ENCODE measurements around the gene SUN1.
"Not testable (repeated sequence)": the region's sequence is repeated elsewhere in the genome, so short reads cannot be mapped to it uniquely, and the experiment has no call there.

The SUN1 gene

GRCh38 chr7:900331-901040 lies 68.2 kb downstream of the SUN1 start:
- no peaks in the 10 kb centered on the region for H3K9me3 ChIP-seq (ENCODE audit: low read length)
- no peak overlapping the region for H2AFZ ChIP-seq (ENCODE audit: low read depth, low read length)
- H3K4me3 ChIP-seq (ENCODE audit: low read length), result no peak overlapping the region
- no peaks in the 10 kb centered on the region for H3K4me1 ChIP-seq (ENCODE audit: insufficient read depth, low read length)
- peaks cover 20% of the 10 kb centered on the region for H3K36me3 ChIP-seq (ENCODE audit: insufficient read depth, low read length)
- H3K27me3 ChIP-seq (ENCODE audit: insufficient read depth, low read length), result peaks cover 4% of the 10 kb centered on the region

- Histone ChIP-seq H3K27me3 (ENCODE audit: insufficient read depth, low read length) (peaks cover 4% of the 10 kb centered on the region), H3K36me3 (ENCODE audit: insufficient read depth, low read length) (peaks cover 15% of the 10 kb centered on the region), H2AFZ (ENCODE audit: low read depth, low read length) (no peak overlapping the region), H3K4me3 (ENCODE audit: low read length) (no peak overlapping the region), H3K9me3 (ENCODE audit: low read length) (no peaks in the 10 kb centered on the region), H3K4me1 (ENCODE audit: insufficient read depth, low read length) (no peaks in the 10 kb centered on the region)
Measured at GRCh38 chr7:901041-901387, 68.7 kb downstream of the SUN1 start.

GRCh38 chr7:901388-902154 lies 69.3 kb downstream of the SUN1 start:
- H3K27me3 ChIP-seq (ENCODE audit: insufficient read depth, low read length), result peaks cover 4% of the 10 kb centered on the region
- H3K36me3 ChIP-seq (ENCODE audit: insufficient read depth, low read length), result peaks cover 10% of the 10 kb centered on the region
- no peak overlapping the region for H2AFZ ChIP-seq (ENCODE audit: low read depth, low read length)
- no peaks in the 10 kb centered on the region for H3K4me1 ChIP-seq (ENCODE audit: insufficient read depth, low read length)
- no peaks in the 10 kb centered on the region for H3K9me3 ChIP-seq (ENCODE audit: low read length)
- H3K4me3 ChIP-seq (ENCODE audit: low read length), result no peak overlapping the region

- H2AFZ ChIP-seq (ENCODE audit: low read depth, low read length), result no peak overlapping the region
- H3K36me3 ChIP-seq (ENCODE audit: insufficient read depth, low read length), result peaks cover 3% of the 10 kb centered on the region
- H3K4me1 ChIP-seq (ENCODE audit: insufficient read depth, low read length), result no peaks in the 10 kb centered on the region
- H3K9me3 ChIP-seq (ENCODE audit: low read length), result no peaks in the 10 kb centered on the region
- no peak overlapping the region for H3K4me3 ChIP-seq (ENCODE audit: low read length)
- H3K27me3 ChIP-seq (ENCODE audit: insufficient read depth, low read length), result peaks cover 4% of the 10 kb centered on the region
Measured at GRCh38 chr7:902996-903395, 70.7 kb downstream of the SUN1 start.

GRCh38 chr7:903921-904755 lies 71.9 kb downstream of the SUN1 start:
- Histone ChIP-seq H3K36me3 (ENCODE audit: insufficient read depth, low read length) (no peaks in the 10 kb centered on the region), H2AFZ (ENCODE audit: low read depth, low read length) (no peak overlapping the region), H3K4me3 (ENCODE audit: low read length) (no peak overlapping the region), H3K9me3 (ENCODE audit: low read length) (no peaks in the 10 kb centered on the region), H3K27me3 (ENCODE audit: insufficient read depth, low read length) (peaks cover 8% of the 10 kb centered on the region), H3K4me1 (ENCODE audit: insufficient read depth, low read length) (no peaks in the 10 kb centered on the region)

- no peaks in the 10 kb centered on the region for H3K4me1 ChIP-seq (ENCODE audit: insufficient read depth, low read length)
Measured at GRCh38 chr7:904847-905246, 72.6 kb downstream of the SUN1 start.

GRCh38 chr7:906776-907157 lies 74.5 kb downstream of the SUN1 start:
- Histone ChIP-seq H3K9me3 (ENCODE audit: low read length) (no peaks in the 10 kb centered on the region), H3K36me3 (ENCODE audit: insufficient read depth, low read length) (no peaks in the 10 kb centered on the region), H3K4me1 (ENCODE audit: insufficient read depth, low read length) (no peaks in the 10 kb centered on the region), H3K27me3 (ENCODE audit: insufficient read depth, low read length) (peaks cover 23% of the 10 kb centered on the region), H2AFZ (ENCODE audit: low read depth, low read length) (no peak overlapping the region), H3K4me3 (ENCODE audit: low read length) (no peak overlapping the region)

More at GRCh38 chr7:904847-905246, 72.6 kb downstream of the SUN1 start:
- Histone ChIP-seq H2AFZ (ENCODE audit: low read depth, low read length) (no peak overlapping the region), H3K4me3 (ENCODE audit: low read length) (no peak overlapping the region), H3K36me3 (ENCODE audit: insufficient read depth, low read length) (no peaks in the 10 kb centered on the region), H3K27me3 (ENCODE audit: insufficient read depth, low read length) (peaks cover 14% of the 10 kb centered on the region), H3K9me3 (ENCODE audit: low read length) (no peaks in the 10 kb centered on the region)

- Histone ChIP-seq H3K9me3 (ENCODE audit: low read length) (no peaks in the 10 kb centered on the region), H3K27me3 (ENCODE audit: insufficient read depth, low read length) (peaks cover 23% of the 10 kb centered on the region), H3K4me3 (ENCODE audit: low read length) (no peak overlapping the region), H2AFZ (ENCODE audit: low read depth, low read length) (no peak overlapping the region), H3K4me1 (ENCODE audit: insufficient read depth, low read length) (no peaks in the 10 kb centered on the region), H3K36me3 (ENCODE audit: insufficient read depth, low read length) (no peaks in the 10 kb centered on the region)
Measured at GRCh38 chr7:907158-907980, 75.1 kb downstream of the SUN1 start.

- Histone ChIP-seq H2AFZ (ENCODE audit: low read depth, low read length) (no peak overlapping the region), H3K4me3 (ENCODE audit: low read length) (no peak overlapping the region), H3K27me3 (ENCODE audit: insufficient read depth, low read length) (peaks cover 23% of the 10 kb centered on the region), H3K36me3 (ENCODE audit: insufficient read depth, low read length) (no peaks in the 10 kb centered on the region), H3K4me1 (ENCODE audit: insufficient read depth, low read length) (no peaks in the 10 kb centered on the region), H3K9me3 (ENCODE audit: low read length) (no peaks in the 10 kb centered on the region)
Measured at GRCh38 chr7:908159-908581, 75.9 kb downstream of the SUN1 start.

- not testable (repeated sequence) for H3K4me1 ChIP-seq (ENCODE audit: insufficient read depth, low read length); H3K4me3 ChIP-seq (ENCODE audit: low read length); H2AFZ ChIP-seq (ENCODE audit: low read depth, low read length); H3K9me3 ChIP-seq (ENCODE audit: low read length); H3K36me3 ChIP-seq (ENCODE audit: insufficient read depth, low read length)
- peaks cover 23% of the 10 kb centered on the region for H3K27me3 ChIP-seq (ENCODE audit: insufficient read depth, low read length)
Measured at GRCh38 chr7:908591-909357, 76.5 kb downstream of the SUN1 start.

GRCh38 chr7:909358-910329 lies 77.4 kb downstream of the SUN1 start:
- H3K27me3 ChIP-seq (ENCODE audit: insufficient read depth, low read length), result peaks cover 23% of the 10 kb centered on the region
- H3K9me3 ChIP-seq (ENCODE audit: low read length), result no peaks in the 10 kb centered on the region
- H3K4me1 ChIP-seq (ENCODE audit: insufficient read depth, low read length), result no peaks in the 10 kb centered on the region
- no peak overlapping the region for H3K4me3 ChIP-seq (ENCODE audit: low read length)
- no peaks in the 10 kb centered on the region for H3K36me3 ChIP-seq (ENCODE audit: insufficient read depth, low read length)
- H2AFZ ChIP-seq (ENCODE audit: low read depth, low read length), result no peak overlapping the region

Data from neuron (in vitro differentiated cells).